H4 (cell line): ENCODE measurements around the gene DOLK. TPM values are rescaled to one million over a fixed set of nuclear protein-coding genes. Genes with fewer than 3 reads are reported as not detected.

Source experiments
- DNase-seq: peaks from one replicate; pipeline ENCODE4 v3.0.0-alpha.2; 2015; ENCODE audit warnings: low spot score
- total RNA-seq: library from RNA; depleted of rRNA; stranded (reverse); fragments of >200 nt; shearing (Covaris generic); gene quantifications from 2 replicates; pipeline ENCODE4 v1.2.3, GENCODE V29; 2014

The DOLK gene
- total RNA-seq, 1 experiment from 2014 or later: 28.3 TPM

DNA sequence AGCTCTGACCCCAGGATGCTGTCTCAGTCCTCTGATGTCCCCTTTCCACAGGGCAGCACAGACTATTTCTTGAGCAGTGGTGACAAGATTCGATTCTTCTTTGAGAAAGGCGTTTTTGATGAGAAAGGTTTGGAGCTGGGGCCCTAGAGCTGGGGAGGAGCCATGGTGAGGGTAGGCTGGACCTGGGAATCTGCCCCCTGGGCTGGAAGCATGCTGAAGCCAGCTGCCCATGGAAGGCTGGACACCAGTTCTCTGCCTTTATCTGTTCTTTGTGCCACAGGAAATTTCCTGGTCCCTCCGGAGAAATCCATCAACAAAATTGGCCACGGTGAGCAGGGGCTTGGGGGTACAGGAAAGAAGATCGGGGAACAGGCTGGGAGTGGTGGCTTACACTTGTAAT is 13.7 kb downstream of the DOLK start:
- no peak for DNase-seq

GRCh38 chr9:128929560-128929959 is 17.8 kb downstream of the DOLK start:
- DNase-seq: no peak

GRCh38 chr9:128928624-128929023 is 18.8 kb downstream of the DOLK start:
- no peak for DNase-seq

DNA sequence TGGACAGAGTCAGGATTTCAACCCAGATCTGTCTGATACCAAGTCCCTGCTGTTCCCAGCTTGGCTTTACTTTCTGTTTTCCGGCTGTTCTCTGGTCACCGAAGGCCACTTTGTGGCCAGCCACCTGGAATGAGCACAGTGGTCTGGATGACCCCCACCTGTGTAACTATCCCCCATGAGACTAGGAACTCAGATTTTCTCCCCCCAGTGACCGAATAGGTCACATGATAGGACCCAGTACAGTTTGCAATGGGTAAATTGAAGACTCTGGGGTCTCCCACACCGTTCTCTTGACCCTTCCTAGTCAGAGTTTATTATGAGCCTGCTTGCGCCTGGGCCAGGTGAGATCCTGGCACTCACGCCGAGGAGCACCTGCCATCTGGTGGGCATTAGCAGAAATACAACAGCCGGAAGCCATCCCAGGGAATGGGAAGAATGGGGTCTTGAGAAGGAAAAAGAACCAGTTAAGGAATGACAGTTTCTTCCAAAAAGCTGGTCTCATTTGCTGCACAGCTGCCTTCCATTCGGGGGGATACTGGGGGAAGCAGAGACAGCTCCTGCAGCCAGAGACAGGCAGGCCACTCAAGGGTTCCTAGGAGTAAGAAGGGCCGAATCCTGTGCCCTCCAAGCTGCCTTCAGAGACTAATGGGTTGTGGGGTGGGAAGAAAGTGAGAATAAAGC is 19.5 kb downstream of the DOLK start:
- DNase-seq: peak; percentile 43

DNA sequence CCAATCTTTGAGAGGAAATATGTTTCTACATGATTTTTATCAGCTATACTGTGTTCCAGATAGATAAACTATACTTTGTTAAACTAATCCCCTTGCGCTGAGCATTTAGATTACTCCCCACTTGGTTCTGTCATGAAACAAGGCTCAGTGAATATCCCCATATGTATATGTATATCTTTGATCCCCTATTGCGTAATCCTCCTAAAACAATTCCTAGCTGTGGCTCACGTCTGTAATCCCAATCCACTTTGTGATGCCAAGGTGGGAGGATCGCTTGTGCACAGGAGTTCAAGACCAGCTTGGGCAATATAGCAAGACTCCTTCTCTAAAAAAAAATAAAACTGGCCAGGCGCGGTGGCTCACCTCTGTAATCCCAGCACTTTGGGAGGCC is 23.9 kb downstream of the DOLK start:
- DNase-seq: no peak

GRCh38 chr9:128921881-128922763 is 25.3 kb downstream of the DOLK start:
- DNase-seq: no peak

DNA sequence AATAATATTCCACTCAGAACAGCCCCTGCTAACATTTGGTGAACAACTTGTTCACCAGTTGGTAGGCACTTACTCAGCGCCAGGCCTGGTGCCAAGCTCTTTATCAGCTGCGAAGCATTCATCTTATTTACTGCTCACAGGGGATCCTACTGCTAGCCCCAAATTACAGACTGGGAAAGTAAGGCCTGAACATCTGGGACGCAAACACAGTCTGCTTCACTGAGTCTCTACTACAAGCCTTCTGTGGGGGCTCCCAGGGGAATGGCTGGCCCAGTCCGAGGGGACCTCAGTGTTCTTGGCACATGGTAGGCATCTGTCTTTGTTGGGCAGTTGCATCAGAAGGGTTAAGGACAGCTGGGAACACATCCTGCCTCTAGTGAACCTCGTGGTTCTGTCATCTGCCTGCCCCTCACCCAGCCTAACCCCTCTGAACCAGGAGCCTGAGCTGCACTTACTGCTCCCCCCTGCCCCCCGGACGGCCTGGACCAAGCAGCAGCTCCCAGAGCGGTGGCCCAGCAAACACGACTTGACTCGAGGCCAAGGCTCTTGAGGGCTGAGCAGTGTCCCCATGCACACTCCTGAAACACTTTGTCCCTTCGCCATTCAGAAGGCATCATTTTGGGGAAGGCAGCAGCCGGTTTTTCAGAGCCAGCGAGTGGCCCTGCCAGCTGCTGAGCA is 26.9 kb downstream of the DOLK start, which contains the start of gene PHYHD1:
Gene PHYHD1, plus strand, starts transcription at position 602 of the 678 bp plus-strand sequence. CDS start 1,342 bp downstream, outside the sequence.
- no peak for DNase-seq

- DNase-seq: no peak
These were observed 27.9 kb downstream of the DOLK start for GRCh38 chr9:128919402-128920089.

DNA sequence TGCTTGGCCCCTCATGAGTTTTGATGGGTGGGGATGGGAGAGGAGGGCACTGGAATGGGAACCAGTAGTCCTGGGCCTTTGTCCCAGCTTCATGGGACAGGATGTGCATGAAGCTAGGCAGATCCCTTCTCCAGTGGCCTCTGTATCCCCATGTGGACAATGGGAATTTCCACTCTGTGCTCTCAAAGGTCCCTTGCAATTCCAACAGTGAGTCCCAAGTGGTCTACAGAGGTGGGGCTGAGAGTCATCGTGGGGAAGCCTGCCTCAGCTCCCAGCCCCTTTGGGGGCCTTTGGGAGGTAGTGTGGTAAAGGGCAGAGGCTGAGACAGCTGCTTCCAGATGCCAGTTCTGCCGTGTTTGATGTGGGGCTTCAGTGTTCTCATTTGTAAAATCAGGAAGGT is 28.5 kb downstream of the DOLK start:
- no peak for DNase-seq

DNA sequence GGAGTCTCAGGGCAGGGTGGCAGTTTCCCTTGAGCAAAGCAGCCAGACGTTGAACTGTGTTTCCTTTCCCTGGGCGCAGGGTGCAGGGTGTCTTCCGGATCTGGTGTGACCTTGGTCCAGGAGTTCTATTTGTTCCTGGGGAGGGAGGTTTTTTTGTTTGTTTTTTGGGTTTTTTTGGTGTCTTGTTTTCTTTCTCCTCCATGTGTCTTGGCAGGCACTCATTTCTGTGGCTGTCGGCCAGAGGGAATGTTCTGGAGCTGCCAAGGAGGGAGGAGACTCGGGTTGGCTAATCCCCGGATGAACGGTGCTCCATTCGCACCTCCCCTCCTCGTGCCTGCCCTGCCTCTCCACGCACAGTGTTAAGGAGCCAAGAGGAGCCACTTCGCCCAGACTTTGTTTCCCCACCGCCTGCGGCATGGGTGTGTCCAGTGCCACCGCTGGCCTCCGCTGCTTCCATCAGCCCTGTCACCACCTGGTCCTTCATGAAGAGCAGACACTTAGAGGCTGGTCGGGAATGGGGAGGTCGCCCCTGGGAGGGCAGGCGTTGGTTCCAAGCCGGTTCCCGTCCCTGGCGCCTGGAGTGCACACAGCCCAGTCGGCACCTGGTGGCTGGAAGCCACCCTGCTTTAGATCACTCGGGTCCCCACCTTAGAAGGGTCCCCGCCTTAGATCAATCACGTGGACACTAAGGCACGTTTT is 30.1 kb downstream of the DOLK start:
- no peak for DNase-seq

DNA sequence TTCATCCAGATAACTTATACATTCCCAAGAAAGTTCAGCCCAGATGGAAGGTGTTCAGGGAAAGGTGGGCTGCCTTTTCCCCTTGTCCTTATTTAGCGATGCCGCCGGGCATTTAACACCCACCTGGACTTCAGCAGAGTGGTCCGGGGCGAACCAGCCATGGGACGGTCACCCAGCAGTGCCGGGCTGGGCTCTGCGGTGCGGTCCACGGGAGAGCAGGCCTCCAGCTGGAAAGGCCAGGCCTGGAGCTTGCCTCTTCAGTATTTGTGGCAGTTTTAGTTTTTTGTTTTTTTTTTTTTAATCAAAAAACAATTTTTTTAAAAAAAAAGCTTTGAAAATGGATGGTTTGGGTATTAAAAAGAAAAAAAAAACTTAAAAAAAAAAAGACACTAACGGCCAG is 30.7 kb downstream of the DOLK start:
- no peak for DNase-seq

DNA sequence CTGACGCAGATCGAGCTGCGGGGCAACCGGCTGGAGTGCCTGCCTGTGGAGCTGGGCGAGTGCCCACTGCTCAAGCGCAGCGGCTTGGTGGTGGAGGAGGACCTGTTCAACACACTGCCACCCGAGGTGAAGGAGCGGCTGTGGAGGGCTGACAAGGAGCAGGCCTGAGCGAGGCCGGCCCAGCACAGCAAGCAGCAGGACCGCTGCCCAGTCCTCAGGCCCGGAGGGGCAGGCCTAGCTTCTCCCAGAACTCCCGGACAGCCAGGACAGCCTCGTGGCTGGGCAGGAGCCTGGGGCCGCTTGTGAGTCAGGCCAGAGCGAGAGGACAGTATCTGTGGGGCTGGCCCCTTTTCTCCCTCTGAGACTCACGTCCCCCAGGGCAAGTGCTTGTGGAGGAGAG is 31.2 kb downstream of the DOLK start:
- no peak for DNase-seq

DNA sequence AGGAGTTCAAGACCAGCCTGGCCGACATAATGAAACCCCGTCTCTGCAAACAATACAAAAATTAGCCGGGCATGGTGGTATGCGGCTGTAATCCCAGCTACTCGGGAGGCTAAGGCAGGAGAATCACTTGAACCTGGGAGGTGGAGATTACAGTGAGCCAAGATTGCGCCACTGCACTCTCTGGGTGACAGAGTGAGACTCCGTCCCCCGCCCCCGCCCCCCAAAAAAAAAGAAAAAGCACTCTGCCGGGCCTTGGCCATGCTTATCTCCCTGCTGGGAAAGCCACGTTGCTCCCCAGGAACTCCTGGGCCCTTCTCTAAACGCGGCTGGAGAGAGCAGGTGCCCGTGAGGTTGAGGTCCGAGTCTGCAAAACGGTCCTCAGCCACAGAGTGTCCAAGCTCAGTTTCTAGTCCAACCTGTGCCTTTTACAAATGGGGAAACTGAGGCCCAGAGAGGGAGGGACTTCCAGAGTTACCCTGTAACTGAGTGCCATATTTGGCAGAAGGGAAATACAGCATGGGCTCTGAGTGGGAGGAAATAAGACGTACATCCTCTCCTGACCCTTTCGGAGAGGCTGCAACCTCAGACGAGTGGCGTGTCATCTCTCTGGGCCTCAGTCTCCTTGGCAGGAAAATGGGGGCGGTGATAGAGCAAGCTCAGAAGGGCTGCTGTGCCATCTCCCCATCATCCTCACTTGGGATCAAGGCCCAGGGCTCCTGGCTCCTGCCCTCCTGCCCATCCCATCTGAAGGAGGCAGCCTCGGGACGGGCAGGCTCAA is 33.2 kb downstream of the DOLK start:
- no peak for DNase-seq

DNA sequence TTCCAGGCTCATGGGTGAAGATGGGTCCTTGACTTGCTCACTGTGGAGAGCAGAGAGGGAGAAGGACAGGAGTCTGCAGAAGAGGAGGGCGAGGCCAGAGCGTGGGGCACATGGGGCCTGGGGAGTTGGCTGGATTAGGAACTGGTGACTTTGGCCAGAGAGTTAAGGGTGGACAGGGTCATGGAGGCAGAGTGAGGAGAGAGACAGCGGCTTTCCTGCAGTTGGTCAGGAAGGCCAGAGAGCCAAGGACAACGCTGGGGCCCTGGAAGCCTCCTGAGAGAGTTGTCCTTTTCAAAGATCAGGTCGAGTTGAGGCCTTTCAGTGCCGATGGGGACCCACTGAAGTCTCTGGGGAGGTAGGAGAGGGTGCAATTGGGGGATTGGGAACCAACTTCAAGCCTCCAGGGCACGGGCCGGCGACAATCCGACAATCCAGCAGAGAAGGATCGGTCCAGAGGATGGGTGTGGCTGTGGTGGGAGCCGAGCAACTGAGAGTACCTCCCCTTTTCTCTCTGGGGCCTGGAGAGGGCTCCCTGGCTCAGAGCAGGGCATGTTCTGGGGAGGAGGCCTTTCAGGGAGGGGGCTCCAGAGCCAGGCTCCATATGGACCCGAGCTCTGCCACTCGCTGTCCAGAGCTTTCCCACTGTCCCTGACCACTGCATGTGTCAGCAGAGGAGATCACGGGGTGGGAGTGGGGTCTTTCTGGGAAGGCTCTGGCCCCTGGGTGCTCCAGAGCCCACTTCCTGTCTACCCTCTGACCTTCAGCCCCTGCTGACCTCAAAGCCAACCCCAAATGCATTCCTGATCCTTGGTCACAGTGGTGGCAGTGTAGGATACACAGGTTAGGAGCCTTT is 34.1 kb downstream of the DOLK start:
- DNase-seq: no peak

GRCh38 chr9:128912270-128912853 is 35.0 kb downstream of the DOLK start:
- peak; percentile 61 for DNase-seq

- peak; percentile 69 for DNase-seq
These were observed 35.8 kb downstream of the DOLK start for GRCh38 chr9:128911529-128912035.

DNA sequence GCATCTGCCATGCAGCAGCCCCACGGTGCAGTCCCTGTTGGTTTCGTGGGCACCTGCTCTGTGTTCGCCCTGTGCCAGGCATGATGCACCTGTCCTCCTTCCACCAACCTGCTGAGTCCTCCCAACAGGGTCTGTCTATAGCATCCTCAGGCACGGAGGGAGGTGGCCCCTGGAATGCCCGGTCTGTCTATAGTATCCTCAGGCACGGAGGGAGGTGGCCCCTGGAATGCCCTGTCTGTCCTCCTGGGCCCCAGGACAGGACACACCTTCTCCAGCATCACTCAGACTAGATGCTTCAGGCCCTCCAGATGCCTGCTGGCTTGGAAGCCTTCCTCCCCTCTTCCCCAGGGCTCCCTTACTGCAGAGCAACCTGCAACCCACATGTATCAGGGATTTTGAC is 36.5 kb downstream of the DOLK start:
- no peak for DNase-seq

DNA sequence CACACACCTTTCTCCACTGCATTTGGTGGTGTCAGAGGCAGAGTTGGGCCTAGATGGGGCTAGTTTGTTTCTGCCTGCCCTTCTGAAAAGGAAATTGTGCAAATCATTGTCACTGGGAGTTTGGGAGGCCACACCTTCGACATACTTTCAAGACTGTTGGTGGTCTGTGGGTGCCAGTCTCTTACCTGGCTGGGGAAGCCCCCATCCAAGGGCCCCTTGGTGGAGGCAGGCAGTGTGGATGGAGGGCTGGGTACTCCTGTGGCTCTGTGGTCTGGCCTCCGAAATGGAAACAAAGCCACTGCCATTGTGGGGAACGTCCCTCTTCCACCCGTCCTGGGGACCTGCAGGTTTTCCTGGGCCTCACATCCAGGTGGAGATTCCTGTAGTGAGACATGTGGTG is 37.5 kb downstream of the DOLK start:
- DNase-seq: no peak

DNA sequence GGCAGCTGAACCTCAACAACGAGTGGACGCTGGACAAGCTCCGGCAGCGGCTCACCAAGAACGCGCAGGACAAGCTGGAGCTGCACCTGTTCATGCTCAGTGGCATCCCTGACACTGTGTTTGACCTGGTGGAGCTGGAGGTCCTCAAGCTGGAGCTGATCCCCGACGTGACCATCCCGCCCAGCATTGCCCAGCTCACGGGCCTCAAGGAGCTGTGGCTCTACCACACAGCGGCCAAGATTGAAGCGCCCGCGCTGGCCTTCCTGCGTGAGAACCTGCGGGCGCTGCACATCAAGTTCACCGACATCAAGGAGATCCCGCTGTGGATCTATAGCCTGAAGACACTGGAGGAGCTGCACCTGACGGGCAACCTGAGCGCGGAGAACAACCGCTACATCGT is 39.0 kb downstream of the DOLK start:
- DNase-seq: no peak
